GM19239 (cell line): ENCODE data around the gene STH.

Experiments
- DNase-seq: peaks from one replicate; pipeline ENCODE4 v3.0.0; 2011; ENCODE audit warnings: low spot score; ENCODE audit not compliant: insufficient read length
- FAIRE-seq: peaks from 2 replicates; lab custom pipeline; 2011; peaks lifted over from hg19 to GRCh38; lab: Jason Lieb, UNC

Gene STH

DNA sequence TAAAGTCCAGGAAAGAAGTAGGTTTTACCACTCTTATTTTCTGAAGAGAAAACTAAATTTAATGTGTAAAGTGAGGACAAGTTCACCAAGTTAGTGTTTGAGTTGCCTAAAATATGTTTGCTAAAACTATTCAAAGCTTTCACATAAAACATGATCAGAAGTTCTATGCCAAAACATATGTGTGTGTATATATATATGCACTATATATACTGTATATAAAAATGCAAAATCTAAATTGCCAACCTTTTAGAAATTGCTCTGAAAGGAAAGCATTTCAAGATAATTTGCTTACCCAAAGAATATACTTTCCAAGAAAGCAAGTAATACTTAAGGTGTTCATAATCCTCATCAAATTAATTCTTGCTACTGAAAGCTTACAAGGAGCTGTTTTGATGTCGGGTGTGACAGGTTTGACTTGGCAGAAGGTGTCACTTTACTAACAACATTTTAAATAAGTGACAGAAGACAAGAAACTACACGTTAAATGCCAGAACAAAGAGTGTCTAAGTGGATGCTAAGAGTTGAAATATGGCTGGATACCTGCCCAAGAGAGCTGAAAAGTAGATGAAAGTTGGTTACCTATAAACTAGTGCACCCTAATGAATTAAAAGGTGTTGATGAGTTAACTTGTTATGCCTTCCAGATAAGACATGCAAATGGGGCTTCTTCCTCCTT, 32.3 kb upstream of the STH start:
- FAIRE-seq (no peak), DNase-seq (no peak)

DNA sequence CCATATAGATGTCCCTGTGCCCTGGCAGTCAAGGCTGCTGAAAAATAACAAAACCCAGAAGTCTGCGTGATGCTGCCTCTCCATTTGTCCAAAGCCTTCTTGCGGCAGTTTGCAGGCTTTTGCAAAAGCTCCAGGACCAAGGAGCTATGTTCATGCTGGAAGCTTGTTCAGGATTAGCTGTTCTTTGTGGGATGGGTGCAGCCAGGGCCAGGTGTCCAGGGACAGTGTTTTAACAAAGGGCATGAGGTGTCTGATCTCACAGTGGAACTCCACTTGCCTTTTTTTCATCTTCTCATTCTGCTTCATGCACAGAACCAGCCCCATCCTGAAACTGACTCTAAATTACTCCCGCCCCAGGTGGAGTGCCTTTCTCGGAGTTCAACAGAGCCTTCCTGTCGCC, 31.7 kb upstream of the STH start:
- FAIRE-seq = no peak

DNA sequence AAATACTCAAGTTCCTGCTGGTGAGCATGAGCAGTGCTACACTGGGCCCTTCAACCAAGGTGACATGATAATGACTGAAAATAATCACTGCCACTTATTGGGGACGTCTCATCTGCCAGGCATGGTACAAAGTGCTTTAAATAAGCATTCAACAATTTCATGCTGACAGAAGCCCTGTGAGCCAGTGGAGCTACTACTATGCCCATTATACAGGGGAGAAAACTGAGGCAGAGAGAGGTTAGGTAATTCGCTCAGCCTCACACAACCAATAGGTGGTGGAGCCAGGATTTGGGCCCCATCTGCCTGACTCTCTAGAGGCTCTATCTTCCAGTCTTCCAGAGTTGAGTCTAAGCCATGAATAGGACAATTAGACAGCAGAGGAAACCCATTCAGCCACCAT, 30.3 kb upstream of the STH start:
- no peak for DNase-seq
- FAIRE-seq = no peak

More for the DNA sequence above, 31.7 kb upstream of the STH start:
- no peak for DNase-seq

DNA sequence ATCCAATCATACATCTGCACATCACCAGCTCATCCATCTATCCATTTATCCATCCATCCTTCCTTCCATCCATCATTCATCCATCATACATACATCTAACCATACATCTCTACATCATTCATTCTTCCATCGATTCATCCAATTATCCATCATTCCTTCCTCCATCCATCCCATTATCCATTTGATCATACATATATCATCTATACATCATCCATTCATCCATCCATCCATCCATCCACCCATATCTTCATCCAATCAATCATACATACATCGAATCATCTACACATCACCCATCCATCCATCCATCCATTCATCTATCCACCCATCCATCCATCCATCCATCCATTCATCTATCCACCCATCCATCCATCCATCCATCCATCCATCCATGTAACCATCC, 29.3 kb upstream of the STH start:
- DNase-seq (no peak), FAIRE-seq (no peak)

DNA sequence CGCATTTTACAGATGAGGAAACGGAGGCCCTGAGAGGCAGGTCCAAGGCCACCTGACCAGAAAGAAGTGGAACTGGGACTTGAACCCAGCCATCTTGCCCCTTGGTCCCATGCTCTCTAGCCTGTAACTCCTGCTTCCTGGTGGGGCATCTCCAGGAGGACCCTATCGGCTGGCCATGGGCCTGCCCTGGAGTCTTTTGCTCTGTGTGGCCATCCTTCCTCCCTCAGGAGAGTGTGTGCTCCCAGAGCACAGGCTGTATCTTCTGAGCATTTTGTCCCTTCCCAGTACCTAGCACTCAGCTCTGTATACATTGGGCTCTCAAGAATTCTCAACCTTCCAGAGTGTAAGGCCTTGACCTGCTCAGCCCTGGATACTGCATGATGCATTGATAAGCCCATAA, 28.4 kb upstream of the STH start:
- no peak for DNase-seq
- FAIRE-seq = no peak

DNA sequence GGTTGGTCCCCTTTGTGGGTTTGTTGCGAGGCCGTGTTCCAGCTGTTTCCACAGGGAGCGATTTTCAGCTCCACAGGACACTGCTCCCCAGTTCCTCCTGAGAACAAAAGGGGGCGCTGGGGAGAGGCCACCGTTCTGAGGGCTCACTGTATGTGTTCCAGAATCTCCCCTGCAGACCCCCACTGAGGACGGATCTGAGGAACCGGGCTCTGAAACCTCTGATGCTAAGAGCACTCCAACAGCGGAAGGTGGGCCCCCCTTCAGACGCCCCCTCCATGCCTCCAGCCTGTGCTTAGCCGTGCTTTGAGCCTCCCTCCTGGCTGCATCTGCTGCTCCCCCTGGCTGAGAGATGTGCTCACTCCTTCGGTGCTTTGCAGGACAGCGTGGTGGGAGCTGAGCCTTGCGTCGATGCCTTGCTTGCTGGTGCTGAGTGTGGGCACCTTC, 27.3 kb upstream of the STH start:
- no peak for FAIRE-seq
- DNase-seq = no peak

DNA sequence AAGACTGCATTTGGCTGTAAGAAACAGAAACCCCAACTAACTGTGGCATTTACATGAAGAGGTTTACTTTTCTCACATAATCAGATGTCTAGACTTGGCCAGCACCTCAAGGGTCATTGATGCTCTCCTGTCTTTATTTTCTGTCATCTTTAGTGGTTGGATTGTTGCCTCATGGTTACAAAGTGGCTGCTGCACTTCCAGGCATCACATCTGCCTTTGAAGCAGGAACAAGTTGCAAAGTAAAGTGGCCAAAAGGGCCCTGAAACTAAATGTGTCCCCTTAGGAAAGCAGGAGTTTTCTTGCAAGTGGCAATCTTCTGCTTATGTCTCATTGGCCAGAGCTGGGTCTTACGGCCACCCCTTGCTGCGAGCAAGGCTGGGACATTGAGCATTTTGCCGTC, 26.5 kb upstream of the STH start:
- DNase-seq (no peak), FAIRE-seq (no peak)

DNA sequence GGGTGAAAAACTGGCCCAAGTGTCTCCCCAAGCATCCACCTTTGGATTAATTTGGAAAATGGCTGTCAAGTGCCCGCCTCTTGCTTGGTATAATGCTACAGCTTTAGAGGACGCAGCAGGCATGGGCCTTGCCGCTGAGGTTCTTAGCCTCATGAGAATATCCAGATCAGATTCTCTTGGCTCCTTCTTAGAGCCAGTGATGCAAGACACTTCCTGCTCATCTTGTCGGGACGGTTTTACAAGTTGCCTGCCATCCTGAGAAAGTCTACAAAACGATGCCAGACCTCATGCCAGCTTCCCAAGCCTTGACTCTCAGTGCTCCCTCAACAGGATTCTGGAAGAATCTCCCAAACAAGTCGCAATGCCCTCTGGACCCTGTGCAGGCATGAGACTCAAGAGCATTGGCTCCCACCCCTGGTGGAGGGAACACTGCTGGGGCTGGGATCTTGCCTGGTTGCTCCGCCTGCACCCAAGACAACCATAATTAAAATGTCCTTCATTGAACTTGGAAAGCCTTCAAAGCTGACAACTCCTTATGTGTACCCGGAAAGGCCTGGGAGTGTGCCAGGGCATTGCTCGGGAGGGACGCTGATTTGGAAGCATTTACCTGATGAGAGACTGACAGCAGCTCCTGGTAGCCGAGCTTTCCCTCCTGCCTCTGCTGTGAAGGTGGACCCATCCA, 25.8 kb upstream of the STH start:
- FAIRE-seq (no peak), DNase-seq (no peak)

DNA sequence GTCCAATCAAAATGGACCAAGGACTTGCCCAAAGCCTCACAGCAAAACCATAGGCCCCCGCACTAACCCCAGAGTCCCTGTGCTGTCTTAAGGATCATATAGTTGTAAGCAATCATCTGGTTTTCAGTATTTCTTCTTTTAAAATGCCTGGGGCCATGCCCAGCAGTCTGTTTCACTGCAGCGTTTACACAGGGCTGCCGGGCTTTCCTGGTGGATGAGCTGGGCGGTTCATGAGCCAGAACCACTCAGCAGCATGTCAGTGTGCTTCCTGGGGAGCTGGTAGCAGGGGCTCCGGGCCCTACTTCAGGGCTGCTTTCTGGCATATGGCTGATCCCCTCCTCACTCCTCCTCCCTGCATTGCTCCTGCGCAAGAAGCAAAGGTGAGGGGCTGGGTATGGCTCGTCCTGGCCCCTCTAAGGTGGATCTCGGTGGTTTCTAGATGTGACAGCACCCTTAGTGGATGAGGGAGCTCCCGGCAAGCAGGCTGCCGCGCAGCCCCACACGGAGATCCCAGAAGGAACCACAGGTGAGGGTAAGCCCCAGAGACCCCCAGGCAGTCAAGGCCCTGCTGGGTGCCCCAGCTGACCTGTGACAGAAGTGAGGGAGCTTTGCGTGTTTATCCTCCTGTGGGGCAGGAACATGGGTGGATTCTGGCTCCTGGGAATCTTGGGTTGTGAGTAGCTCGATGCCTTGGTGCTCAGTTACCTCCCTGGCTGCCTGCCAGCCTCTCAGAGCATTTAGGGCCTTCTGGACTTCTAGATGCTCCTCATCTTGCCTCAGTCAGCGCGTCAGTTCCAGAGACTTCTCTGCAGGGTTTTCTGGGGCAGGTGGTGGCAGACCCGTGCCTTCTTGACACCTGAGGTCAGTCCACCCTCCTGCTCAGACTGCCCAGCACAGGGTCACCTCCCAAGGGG, 24.8 kb upstream of the STH start:
- FAIRE-seq = no peak
- DNase-seq = no peak

DNA sequence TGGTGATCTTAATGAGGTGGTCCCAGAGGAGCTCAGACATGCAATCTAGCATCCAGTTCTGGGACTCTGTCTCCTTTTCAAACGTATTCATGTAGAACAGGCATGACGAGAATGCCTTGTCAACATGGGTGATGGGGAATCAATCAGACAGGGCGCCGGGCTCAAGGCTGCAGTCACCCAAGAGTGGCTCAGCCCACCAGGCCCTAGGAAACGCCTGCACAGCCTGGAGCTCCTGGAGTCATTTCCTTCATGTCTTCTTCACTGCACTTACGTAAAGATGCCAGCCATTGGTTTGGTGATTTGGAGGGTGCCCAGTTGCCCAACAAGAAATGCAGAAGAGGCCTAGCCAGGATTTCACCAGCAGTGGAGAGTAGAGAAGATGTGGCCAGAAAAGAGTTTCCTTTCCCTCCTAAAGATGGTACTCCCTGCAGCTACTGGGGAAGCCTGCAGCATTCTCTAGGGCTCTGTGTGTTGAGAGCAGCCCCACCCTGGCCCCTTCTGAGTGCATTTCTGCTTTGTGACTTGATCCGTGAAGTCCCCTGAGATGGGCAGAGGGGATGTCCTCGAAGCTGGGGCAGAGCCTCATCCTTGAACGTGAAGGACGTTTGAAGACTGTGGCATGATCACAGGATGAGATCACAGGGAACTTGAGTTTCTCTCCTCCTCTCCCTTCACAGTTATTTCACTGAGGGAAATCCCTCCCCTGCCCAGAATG, 24.0 kb upstream of the STH start:
- FAIRE-seq (no peak), DNase-seq (no peak)

DNA sequence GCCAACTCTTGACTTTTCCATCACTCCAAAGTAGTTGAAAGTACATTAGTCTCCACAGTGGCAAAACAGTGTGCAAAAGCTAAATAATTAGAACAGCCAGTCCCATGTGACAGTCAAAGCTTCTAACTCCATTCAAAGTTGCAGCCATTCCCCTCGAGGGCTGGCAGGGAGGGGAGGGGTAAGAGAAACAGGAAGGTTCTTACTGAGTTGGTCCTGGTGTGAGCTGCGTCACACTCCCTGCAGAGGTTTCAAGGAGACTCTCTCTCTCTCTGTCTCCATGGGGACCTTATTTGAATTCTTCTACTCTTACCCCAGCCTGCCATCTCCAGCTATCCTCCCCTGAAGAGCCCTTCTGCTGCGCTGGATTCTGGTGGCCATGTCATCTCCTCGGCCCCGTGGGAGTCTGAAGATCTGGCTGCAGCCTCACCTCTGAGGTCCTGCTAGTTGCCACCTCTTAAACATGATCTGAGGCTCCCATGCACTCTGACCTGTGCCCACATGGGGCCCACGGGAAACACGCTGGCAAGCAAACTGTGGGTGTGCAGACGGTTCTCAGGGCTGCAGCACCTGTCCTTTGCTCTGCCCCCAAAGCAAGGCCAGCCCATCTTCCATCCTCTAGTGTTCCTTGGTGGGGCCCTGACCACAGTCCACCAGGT, 23.3 kb upstream of the STH start:
- DNase-seq (no peak), FAIRE-seq (no peak)

DNA sequence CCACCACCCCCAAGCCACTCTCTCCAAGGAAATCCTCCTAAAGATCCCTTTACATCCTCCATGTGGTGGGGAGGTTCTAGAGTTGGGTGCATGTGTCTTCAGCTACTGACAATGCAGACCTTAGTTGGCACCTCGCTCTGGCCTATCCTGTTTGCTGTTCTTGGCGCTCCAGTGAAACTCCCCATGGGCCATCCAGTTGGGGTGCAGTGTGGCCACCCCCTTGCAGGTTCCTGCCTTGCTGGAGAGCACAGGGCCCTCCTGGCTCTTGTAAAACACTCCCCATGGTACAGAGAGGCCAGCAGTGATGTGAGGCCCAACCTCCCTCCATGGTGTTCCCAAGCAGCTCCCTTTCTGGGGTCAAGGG, 22.7 kb upstream of the STH start:
- no peak for DNase-seq
- no peak for FAIRE-seq

DNA sequence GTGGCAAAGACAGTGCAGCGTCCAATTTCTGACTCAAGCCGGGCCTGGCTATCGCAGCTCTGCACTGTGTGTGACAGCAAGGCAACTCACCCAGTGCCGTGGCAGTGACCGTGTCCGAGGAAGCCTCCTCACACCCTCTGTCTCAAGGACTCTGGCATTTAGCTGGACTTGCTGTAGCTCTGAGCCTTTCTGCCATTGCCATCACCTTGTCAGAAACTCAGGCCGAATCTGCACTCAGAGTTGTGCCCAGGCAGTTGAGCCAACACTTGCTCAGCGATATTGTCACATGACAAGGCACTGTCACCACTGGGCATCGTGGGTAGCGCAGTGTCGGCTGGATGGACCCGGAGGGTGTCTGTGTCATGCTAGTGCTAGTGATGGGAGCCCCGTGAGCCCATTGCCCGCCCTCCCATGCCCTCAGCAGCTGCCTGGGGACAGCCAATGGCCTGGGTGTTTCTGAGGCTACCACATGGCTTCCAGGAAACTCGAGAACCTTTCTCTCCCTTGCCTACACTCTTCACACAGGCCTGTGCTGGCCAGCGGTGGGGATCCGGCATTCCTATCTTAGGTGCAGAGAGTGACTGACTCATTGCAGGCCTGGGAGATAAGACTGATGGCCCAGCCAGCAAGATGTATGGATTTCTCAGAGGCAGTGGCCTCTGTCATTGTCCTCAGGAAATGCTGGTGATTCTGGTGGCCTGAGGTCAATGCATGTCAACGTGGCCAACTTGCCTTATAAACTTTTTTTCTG, 22.1 kb upstream of the STH start:
- DNase-seq (no peak), FAIRE-seq (no peak)

DNA sequence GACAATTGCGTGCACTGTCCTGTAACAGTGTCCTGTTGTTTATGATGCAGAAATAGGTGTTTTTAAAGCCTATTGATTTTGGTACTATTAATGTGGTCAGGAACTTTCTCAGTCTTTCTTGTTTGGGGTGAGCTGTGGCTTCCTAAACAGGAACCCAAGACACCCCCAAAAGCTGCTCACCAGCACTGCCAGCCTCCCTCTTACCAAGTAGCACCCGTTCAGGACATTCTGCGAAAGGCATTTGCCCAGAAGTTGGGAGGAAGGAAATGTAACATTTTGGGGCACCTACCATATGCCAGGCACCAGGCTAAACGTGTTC, 21.6 kb upstream of the STH start:
- FAIRE-seq (no peak), DNase-seq (no peak)

DNA sequence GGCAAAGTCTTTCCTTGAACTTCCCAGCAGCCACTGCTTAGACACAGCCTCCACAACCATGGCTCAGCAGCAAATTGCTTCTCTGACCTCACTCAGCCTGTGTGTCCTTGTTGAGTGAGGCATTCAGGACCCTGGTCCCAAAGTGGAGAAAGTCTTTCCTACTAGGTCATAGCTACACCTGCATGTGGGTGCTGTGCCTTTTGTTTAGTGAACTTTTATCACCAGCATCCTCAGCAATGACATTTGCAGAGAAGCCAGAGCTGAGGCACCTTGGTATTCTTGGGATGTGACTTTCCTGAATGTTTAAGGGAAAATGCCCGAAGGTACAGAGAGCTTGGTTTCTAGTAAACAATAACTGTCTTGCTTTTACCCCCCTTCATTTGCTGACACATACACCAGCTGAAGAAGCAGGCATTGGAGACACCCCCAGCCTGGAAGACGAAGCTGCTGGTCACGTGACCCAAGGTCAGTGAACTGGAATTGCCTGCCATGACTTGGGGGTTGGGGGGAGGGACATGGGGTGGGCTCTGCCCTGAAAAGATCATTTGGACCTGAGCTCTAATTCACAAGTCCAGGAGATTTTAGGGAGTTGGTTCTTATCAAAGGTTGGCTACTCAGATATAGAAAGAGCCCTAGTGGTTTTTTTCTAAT, 20.9 kb upstream of the STH start:
- FAIRE-seq (no peak), DNase-seq (no peak)

DNA sequence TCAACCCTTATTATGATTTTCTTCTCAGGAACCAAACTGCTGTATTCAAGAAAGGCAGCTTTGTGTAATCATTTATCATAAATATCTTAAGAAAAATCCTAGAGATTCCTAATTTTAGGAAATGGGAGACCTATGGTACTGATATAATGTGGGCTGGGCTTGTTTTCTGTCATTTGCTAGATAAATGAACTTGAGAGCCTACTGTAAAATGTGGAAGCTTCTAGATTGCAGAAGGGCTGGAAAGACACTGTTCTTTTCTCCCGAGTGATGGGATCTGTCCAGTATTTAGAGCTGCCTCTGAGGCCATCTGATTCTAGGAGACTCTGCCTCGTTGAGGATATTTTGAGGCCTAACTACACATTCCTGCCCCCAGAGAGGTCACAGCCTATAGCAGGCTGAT, 19.9 kb upstream of the STH start:
- FAIRE-seq (no peak), DNase-seq (no peak)

DNA sequence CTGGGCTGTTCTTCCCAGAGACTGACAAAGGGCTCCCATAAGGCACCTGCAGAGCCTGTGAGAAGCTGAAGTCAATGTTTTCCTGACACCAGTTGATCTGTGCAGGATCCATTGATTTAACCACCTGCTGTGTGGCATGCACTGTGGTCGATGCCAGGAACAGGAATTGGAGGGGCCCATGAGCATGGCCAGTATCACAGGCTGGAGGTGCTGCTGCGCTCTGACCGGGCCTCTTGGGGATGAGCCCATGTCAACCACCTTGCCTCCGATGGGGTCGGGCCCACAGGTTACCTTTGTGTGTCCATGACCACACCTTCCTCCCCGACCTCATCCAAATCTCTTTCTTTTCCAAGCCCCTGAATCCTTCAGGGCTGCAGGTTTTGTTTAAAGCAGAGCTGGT, 18.2 kb upstream of the STH start:
- no peak for FAIRE-seq
- DNase-seq = no peak

DNA sequence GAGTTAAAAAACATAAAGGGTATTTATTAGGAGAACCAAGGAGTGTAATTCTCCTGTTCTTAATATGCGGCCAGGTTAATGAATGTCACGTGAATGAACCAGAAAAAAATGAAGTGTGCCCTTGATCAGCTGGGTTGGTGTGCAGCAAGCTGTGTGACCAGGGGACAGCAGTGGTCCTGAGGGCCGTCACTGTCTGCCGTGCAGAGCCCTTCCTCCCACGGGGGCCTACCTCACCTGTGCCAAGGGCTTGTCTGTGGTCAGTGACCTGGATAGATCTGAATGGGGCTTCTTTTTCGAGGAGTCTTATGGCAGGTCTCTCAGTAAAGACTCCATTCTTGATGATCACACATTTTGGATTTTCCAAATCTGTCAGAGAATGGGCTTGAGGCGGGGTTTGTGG, 17.7 kb upstream of the STH start:
- no peak for FAIRE-seq

More for the DNA sequence above, 17.7 kb upstream of the STH start:
- no peak for DNase-seq
